GM12878 (cell line): ENCODE results near the gene EPHA10. TPM values are rescaled to one million over a fixed set of nuclear protein-coding genes. Genes with fewer than 3 reads are reported as not detected.

ENCODE experiments used
- ATAC-seq: fragments of 200-7000 bp; cut with Tn5 transposase; 3 replicates; pipeline ENCODE4 v1.9.1; 2020; ENCODE audit warnings: mild to moderate bottlenecking, moderate library complexity
- BruUV-seq: library from RNA; stranded (reverse); fragments of 400-500 nt; replicated peaks from 2 replicates; lab custom pipeline; 2021; lab: Mats Ljungman, UMichigan
- CTCF ChIA-PET: fragments of 300-600 bp; sonication (Branson Sonifier 250); formaldehyde crosslinking; extraction: SDS; loops from one replicate; lab custom pipeline; 2021; ENCODE audit warnings: inconsistent platforms; lab: Yijun Ruan, JAX
- POLR2A ChIA-PET: fragments of 350-600 bp; formaldehyde crosslinking; extraction: SDS; loops from one replicate; lab custom pipeline; 2021; ENCODE audit warnings: inconsistent platforms; lab: Charles Lee
- RAD21 ChIA-PET: fragments of 300-600 bp; sonication (Branson Sonifier 250); formaldehyde crosslinking; loops from one replicate; lab custom pipeline; 2023; ENCODE audit warnings: antibody characterized with exemption; ENCODE audit not compliant: unreplicated experiment; lab: Charles Lee
- SMC1A ChIA-PET: fragments of 300-600 bp; sonication (Branson Sonifier 250); formaldehyde crosslinking; loops from one replicate; lab custom pipeline; 2023; ENCODE audit not compliant: unreplicated experiment, uncharacterized antibody; lab: Charles Lee
- DNase-seq: peaks from one replicate; pipeline ENCODE4 v3.0.0-alpha.2; 2011; ENCODE audit warnings: low read depth, low spot score
- FAIRE-seq: peaks from 3 replicates; lab custom pipeline; 2011; peaks lifted over from hg19 to GRCh38; lab: Jason Lieb, UNC
- H2AFZ ChIP-seq: 2 replicates; pipeline ENCODE4 v1.6.0; 2011; ENCODE audit warnings: low read depth, low read length, control low read depth; ENCODE audit not compliant: control insufficient read depth
- H3K27ac ChIP-seq: 2 replicates; pipeline ENCODE4 v1.5.1; 2011; ENCODE audit warnings: control low read depth; ENCODE audit not compliant: control insufficient read depth, insufficient read depth
- H3K27me3 ChIP-seq, 2 experiments: replicated peaks in 1 of 2; 2 replicates each; pipeline versions ENCODE4 v1.6.0 to v1.6.1; 2011; ENCODE audit warnings: low read length in 1 of 2; ENCODE audit not compliant: control insufficient read depth in 2 of 2, insufficient read depth in 2 of 2
- H3K36me3 ChIP-seq, 2 experiments: 2 replicates each; pipeline ENCODE4 v1.5.1; 2011; ENCODE audit warnings: low read length in 1 of 2; ENCODE audit not compliant: control insufficient read depth in 2 of 2, insufficient read depth in 2 of 2
- H3K4me1 ChIP-seq: 2 replicates; pipeline ENCODE4 v1.6.1; 2011; ENCODE audit warnings: mild to moderate bottlenecking, low read length, moderate library complexity, mixed read lengths; ENCODE audit not compliant: control insufficient read depth, insufficient read depth
- H3K4me2 ChIP-seq: 2 replicates; pipeline ENCODE4 v1.6.0; 2011; ENCODE audit warnings: control low read depth; ENCODE audit not compliant: control insufficient read depth, insufficient read depth
- H3K4me3 ChIP-seq: fragments of 200-600 bp; sonication (generic); 2 replicates; pipeline ENCODE4 v1.5.1; 2016
- H3K79me2 ChIP-seq: 2 replicates; pipeline ENCODE4 v1.6.0; 2011; ENCODE audit warnings: low read length; ENCODE audit not compliant: control insufficient read depth, insufficient read depth
- H3K9ac ChIP-seq: 2 replicates; pipeline ENCODE4 v1.8.0; 2011; ENCODE audit warnings: low read length, control low read depth, mixed read lengths; ENCODE audit not compliant: control insufficient read depth, insufficient read depth
- H3K9me3 ChIP-seq: replicated peaks from 3 replicates; pipeline ENCODE4 v1.5.1; 2011; ENCODE audit warnings: mild to moderate bottlenecking, low read length; ENCODE audit not compliant: control insufficient read depth, insufficient read depth
- H4K20me1 ChIP-seq: 2 replicates; pipeline ENCODE4 v1.6.0; 2011; ENCODE audit not compliant: control insufficient read depth, insufficient read depth
- CBX3 ChIP-seq: fragments of 200-600 bp; sonication (generic); IDR thresholded peaks from 2 replicates; pipeline ENCODE4 v1.6.1; 2016; ENCODE audit warnings: low read depth, borderline replicate concordance
- EGR1 ChIP-seq, 2 experiments: IDR thresholded peaks; 1 replicate in 1 of 2; 2 replicates in 1 of 2; pipeline ENCODE4 v1.6.1; 2011 to 2012; ENCODE audit warnings: low read depth in 2 of 2, low read length in 2 of 2, borderline replicate concordance in 1 of 2, mild to moderate bottlenecking in 1 of 2, moderate library complexity in 1 of 2
- FOS ChIP-seq: IDR thresholded peaks from 3 replicates; pipeline ENCODE4 v1.6.1; 2011; ENCODE audit warnings: borderline replicate concordance; ENCODE audit not compliant: insufficient read length; ENCODE audit errors: extremely low read depth
- LARP7 ChIP-seq: fragments of 450-650 bp; IDR thresholded peaks from 2 replicates; pipeline ENCODE4 v1.6.1; 2017; ENCODE audit warnings: mild to moderate bottlenecking
- PAX5 ChIP-seq: IDR thresholded peaks from 2 replicates; pipeline ENCODE4 v1.6.1; 2011; ENCODE audit warnings: low read depth, low read length, borderline replicate concordance
- RAD21 ChIP-seq: IDR thresholded peaks from 2 replicates; pipeline ENCODE4 v1.6.1; 2011; ENCODE audit warnings: mild to moderate bottlenecking, low read depth, low read length, moderate library complexity; ENCODE audit not compliant: insufficient read depth
- SMAD5 ChIP-seq: IDR thresholded peaks from 2 replicates; pipeline ENCODE4 v1.6.1; 2016; ENCODE audit warnings: antibody characterized with exemption, low read depth
- STAT3 ChIP-seq: IDR thresholded peaks from 2 replicates; pipeline ENCODE4 v1.6.1; 2011; ENCODE audit warnings: low read depth, low read length, improper control_type of control experiment
- SUZ12 ChIP-seq: fragments of 200-600 bp; sonication (generic); IDR thresholded peaks from one replicate; pipeline ENCODE4 v1.6.1; 2018; ENCODE audit warnings: antibody characterized with exemption, mild to moderate bottlenecking; ENCODE audit not compliant: unreplicated experiment
- TCF3 ChIP-seq: IDR thresholded peaks from 2 replicates; pipeline ENCODE4 v1.6.1; 2012; ENCODE audit warnings: low read depth, mild to moderate bottlenecking, low read length, borderline replicate concordance; ENCODE audit not compliant: insufficient read depth
- YBX1 ChIP-seq: fragments of 450-650 bp; IDR thresholded peaks from 2 replicates; pipeline ENCODE4 v1.6.1; 2016; ENCODE audit warnings: antibody characterized with exemption
- WGBS: methylation state at CpG from one replicate; pipeline ENCODE4 v1.1.6; 2016; ENCODE audit warnings: low lambda C conversion rate; ENCODE audit not compliant: insufficient replicate concordance, insufficient coverage; ENCODE audit errors: missing lambda C conversion rate; 5-methylcytosine and 5-hydroxymethylcytosine counted together
- in situ Hi-C: fragments of 300-500 bp; cut with MboI; formaldehyde crosslinking; loops from 9 replicates; pipeline ENCODE4 v1.14.3; 2018; ENCODE audit warnings: mixed read lengths
- intact Hi-C: fragments of 100-400 bp; cut with micrococcal nuclease; formaldehyde crosslinking; loops from one replicate; pipeline ENCODE4 v1.14.2; 2022; ENCODE audit not compliant: unreplicated experiment
- polyA plus RNA-seq, 11 experiments: library from polyadenylated mRNA; depleted of rRNA in 4 of 11; unstranded in 6 of 11; stranded (reverse) in 5 of 11; fragments of >200 nt; fragmentation: Nextera tagmentation in 4 of 11; fragmentation: Illumina TruSeq in 1 of 11; extraction: Ambion mirVana in 4 of 11; extraction: Trizol in 1 of 11; gene quantifications; 1 replicate in 1 of 11; 2 replicates in 10 of 11; pipeline versions ENCODE4 v1.2.1 to v1.2.3, GENCODE V29; 2011 to 2016; ENCODE audit warnings: inconsistent platforms in 2 of 11, missing spikeins in 2 of 11, low read depth in 1 of 11
- total RNA-seq, 4 experiments: library from RNA; depleted of rRNA in 3 of 4; stranded (reverse); fragments of >200 nt in 3 of 4; fragmentation: Illumina TruSeq in 1 of 4; extraction: Trizol in 1 of 4; gene quantifications; 2 replicates each; pipeline versions ENCODE4 v1.2.1 to v1.2.3, GENCODE V29; 2013 to 2021
- TF ChIP-seq, protein P1 (sequence below): fragments of 450-650 bp; IDR thresholded peaks from 2 replicates; pipeline ENCODE4 v1.6.1; 2016; ENCODE audit warnings: mild to moderate bottlenecking

EPHA10 gene
- total and polyA plus RNA-seq, 10 of the 15 experiments (the other 5 are each of a cell fraction or from before 2014, with no cell fraction given) = 0.05 to 0.06 TPM; not detected in 8

- peaks cover 11% of the 10 kb centered on the region for H3K4me1 ChIP-seq
- DNase-seq (no peak), ATAC-seq (peak; percentile 82), FAIRE-seq (no peak)
- in situ Hi-C loops (no loop called here), intact Hi-C loops (loop anchor here (1.0 kb wide), 1 partner anchor 116 kb away; the partner anchor contains the start of gene CDCA8)
- peaks cover 14 to 21% of the 10 kb centered on the region in 2 experiments for H3K36me3 ChIP-seq
- ChIA-PET RAD21 (interaction anchor here (0.6 to 2.2 kb wide), 8 partner anchors 12 to 365 kb away, joined by 3 to 19 read pairs (median 4); partner anchors contain the start of gene MTF1), POLR2A (interaction anchor here (0.6 to 2.2 kb wide), 9 partner anchors 10 to 1955 kb away, joined by 3 to 17 read pairs (median 3); partner anchors contain the start of genes CDCA8 and MTF1), CTCF (interaction anchor here (0.8 to 2.9 kb wide), 5 partner anchors 39 to 117 kb away, joined by 3 to 17 read pairs (median 3); partner anchors contain the start of gene MTF1), SMC1A (interaction anchor here (0.7 to 2.5 kb wide), 6 partner anchors 9 to 297 kb away, joined by 3 to 9 read pairs (median 4); partner anchors contain the start of gene MTF1)
- peak overlapping the region; percentile 79 for H3K9ac ChIP-seq
- H3K27me3 ChIP-seq = no peaks in the 10 kb centered on the region
- H3K4me2 ChIP-seq = peak overlapping the region; percentile 81
- H3K27ac ChIP-seq = peak overlapping the region; percentile 67
- peak overlapping the region; percentile 72 for H2AFZ ChIP-seq
- no peaks in the 10 kb centered on the region for H4K20me1 ChIP-seq
- H3K9me3 ChIP-seq = no peaks in the 10 kb centered on the region
- BruUV-seq = TSS peak; percentile 78
- TF ChIP-seq SMAD5 = no peak
- no peak for TF ChIP-seq SUZ12
- TF ChIP-seq YBX1 = no peak
- no peak for TF ChIP-seq CBX3
- TF ChIP-seq EGR1 (IDR thresholded peaks at IDR 0.05; ENCODE audit: borderline replicate concordance in 1 of 2, low read depth in 2 of 2, low read length in 2 of 2) = peak in 1 of 2 experiments; percentile 1; a peak in 1 of 3 replicates
- TF ChIP-seq, protein P1, sequence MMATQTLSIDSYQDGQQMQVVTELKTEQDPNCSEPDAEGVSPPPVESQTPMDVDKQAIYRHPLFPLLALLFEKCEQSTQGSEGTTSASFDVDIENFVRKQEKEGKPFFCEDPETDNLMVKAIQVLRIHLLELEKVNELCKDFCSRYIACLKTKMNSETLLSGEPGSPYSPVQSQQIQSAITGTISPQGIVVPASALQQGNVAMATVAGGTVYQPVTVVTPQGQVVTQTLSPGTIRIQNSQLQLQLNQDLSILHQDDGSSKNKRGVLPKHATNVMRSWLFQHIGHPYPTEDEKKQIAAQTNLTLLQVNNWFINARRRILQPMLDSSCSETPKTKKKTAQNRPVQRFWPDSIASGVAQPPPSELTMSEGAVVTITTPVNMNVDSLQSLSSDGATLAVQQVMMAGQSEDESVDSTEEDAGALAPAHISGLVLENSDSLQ = peak; percentile 67; the same call in 1 of the 2 replicates
- TF ChIP-seq PAX5 = 0 out of 2 replicates have a peak, but pooled peaks have one; percentile 8
- TF ChIP-seq FOS = no peak
- no peak for TF ChIP-seq TCF3
- TF ChIP-seq RAD21 = no peak
- TF ChIP-seq STAT3 = no peak
- TF ChIP-seq LARP7 = 0 out of 2 replicates have a peak, but pooled peaks have one; percentile 11
- 12% methylated on average over 31 of the region's 54 CpGs for WGBS
- peaks cover 28% of the 10 kb centered on the region for H3K79me2 ChIP-seq
- peak overlapping the region; percentile 91 for H3K4me3 ChIP-seq
Observed at GRCh38 chr1:37808369-37809319, 43.7 kb upstream of the EPHA10 start.
